Panc1 (cell line): ENCODE data around the gene DAND5.

Source experiments
- POLR2AphosphoS5 ChIP-seq: IDR thresholded peaks from 2 replicates; pipeline ENCODE4 v1.6.1; 2012; ENCODE audit warnings: mild to moderate bottlenecking, low read depth, low read length, moderate library complexity
- TF ChIP-seq, protein P1 (sequence below), 2 experiments: IDR thresholded peaks; 2 replicates each; pipeline ENCODE4 v1.6.1; 2011 to 2012; ENCODE audit warnings: low read depth in 2 of 2, control low read depth in 1 of 2, low read length in 1 of 2, mild to moderate bottlenecking in 1 of 2, moderate library complexity in 1 of 2; ENCODE audit not compliant: insufficient read depth in 1 of 2
- TF ChIP-seq, protein P2 (sequence below): fragments of 450-650 bp; IDR thresholded peaks from 2 replicates; pipeline ENCODE4 v1.5.1; 2017; ENCODE audit warnings: mild to moderate bottlenecking

DNA sequence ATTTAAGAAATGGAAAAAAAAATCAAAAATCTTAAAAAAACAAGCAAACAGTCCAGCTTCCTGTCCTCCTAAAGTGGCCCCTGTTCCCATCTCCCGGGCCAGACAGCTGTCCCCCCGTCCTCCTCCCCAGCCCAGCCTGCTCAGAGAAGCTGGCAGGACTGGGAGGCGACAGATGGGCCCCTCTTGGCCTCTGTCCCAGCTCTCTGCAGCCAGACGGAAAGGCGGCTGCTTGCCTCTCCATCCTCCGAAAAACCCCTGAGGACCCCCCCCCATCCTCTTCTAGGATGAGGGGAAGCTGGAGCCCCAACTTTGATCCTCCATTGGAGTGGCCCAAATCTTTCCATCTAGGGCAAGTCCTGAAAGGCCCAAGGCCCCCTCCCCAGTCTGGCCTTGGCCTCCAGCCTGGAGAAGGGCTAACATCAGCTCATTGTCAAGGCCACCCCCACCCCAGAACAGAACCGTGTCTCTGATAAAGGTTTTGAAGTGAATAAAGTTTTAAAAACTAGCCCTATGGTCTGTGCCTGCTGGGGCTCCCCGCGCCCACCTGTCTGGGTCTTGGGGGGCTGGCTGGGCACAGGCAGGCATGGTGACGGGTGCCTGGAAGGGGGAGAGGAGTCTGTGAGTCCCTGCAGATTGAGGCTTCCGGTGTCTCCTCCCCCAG is 16.1 kb upstream of the DAND5 start:
- TF ChIP-seq, protein P1, sequence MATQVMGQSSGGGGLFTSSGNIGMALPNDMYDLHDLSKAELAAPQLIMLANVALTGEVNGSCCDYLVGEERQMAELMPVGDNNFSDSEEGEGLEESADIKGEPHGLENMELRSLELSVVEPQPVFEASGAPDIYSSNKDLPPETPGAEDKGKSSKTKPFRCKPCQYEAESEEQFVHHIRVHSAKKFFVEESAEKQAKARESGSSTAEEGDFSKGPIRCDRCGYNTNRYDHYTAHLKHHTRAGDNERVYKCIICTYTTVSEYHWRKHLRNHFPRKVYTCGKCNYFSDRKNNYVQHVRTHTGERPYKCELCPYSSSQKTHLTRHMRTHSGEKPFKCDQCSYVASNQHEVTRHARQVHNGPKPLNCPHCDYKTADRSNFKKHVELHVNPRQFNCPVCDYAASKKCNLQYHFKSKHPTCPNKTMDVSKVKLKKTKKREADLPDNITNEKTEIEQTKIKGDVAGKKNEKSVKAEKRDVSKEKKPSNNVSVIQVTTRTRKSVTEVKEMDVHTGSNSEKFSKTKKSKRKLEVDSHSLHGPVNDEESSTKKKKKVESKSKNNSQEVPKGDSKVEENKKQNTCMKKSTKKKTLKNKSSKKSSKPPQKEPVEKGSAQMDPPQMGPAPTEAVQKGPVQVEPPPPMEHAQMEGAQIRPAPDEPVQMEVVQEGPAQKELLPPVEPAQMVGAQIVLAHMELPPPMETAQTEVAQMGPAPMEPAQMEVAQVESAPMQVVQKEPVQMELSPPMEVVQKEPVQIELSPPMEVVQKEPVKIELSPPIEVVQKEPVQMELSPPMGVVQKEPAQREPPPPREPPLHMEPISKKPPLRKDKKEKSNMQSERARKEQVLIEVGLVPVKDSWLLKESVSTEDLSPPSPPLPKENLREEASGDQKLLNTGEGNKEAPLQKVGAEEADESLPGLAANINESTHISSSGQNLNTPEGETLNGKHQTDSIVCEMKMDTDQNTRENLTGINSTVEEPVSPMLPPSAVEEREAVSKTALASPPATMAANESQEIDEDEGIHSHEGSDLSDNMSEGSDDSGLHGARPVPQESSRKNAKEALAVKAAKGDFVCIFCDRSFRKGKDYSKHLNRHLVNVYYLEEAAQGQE (IDR thresholded peaks at IDR 0.05; ENCODE audit: insufficient read depth in 1 of 2, low read depth in 2 of 2, low read length in 1 of 2) = no peak
- TF ChIP-seq, protein P2, sequence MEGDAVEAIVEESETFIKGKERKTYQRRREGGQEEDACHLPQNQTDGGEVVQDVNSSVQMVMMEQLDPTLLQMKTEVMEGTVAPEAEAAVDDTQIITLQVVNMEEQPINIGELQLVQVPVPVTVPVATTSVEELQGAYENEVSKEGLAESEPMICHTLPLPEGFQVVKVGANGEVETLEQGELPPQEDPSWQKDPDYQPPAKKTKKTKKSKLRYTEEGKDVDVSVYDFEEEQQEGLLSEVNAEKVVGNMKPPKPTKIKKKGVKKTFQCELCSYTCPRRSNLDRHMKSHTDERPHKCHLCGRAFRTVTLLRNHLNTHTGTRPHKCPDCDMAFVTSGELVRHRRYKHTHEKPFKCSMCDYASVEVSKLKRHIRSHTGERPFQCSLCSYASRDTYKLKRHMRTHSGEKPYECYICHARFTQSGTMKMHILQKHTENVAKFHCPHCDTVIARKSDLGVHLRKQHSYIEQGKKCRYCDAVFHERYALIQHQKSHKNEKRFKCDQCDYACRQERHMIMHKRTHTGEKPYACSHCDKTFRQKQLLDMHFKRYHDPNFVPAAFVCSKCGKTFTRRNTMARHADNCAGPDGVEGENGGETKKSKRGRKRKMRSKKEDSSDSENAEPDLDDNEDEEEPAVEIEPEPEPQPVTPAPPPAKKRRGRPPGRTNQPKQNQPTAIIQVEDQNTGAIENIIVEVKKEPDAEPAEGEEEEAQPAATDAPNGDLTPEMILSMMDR = no peak
- TF ChIP-seq POLR2AphosphoS5 = peak; percentile 35
